ENCODE measurements around the gene PIK3R4.

The PIK3R4 gene

GRCh38 chr3:130739848-130740247 lies 6.8 kb downstream of the PIK3R4 start:
- DNase-seq: no peak

- no peak for DNase-seq
Observed at GRCh38 chr3:130738241-130738640, 8.4 kb downstream of the PIK3R4 start.

GRCh38 chr3:130737622-130738021 lies 9.0 kb downstream of the PIK3R4 start:
- no peak for DNase-seq

GRCh38 chr3:130733236-130733875 lies 13.3 kb downstream of the PIK3R4 start:
- no peak for DNase-seq

GRCh38 chr3:130732501-130732900 lies 14.1 kb downstream of the PIK3R4 start:
- DNase-seq: no peak

- DNase-seq: no peak
Observed at GRCh38 chr3:130731817-130732216, 14.8 kb downstream of the PIK3R4 start.

- no peak for DNase-seq
Observed at GRCh38 chr3:130729154-130729553, 17.5 kb downstream of the PIK3R4 start.

- DNase-seq: no peak
Observed at GRCh38 chr3:130728037-130728436, 18.6 kb downstream of the PIK3R4 start.

GRCh38 chr3:130725746-130726145 lies 20.9 kb downstream of the PIK3R4 start:
- no peak for DNase-seq

GRCh38 chr3:130715616-130716015 lies 31.0 kb downstream of the PIK3R4 start:
- no peak for DNase-seq

GRCh38 chr3:130712718-130713423 lies 33.8 kb downstream of the PIK3R4 start:
- DNase-seq: no peak

- DNase-seq: no peak
Observed at GRCh38 chr3:130711565-130712324, 34.9 kb downstream of the PIK3R4 start.

GRCh38 chr3:130709671-130710070 lies 37.0 kb downstream of the PIK3R4 start:
- no peak for DNase-seq

GRCh38 chr3:130707902-130708601 lies 38.6 kb downstream of the PIK3R4 start:
- DNase-seq: no peak

- DNase-seq: no peak
Observed at GRCh38 chr3:130705501-130705900, 41.1 kb downstream of the PIK3R4 start.

- DNase-seq: no peak
Observed at GRCh38 chr3:130702985-130703384, 43.6 kb downstream of the PIK3R4 start.

GRCh38 chr3:130700541-130700940 lies 46.1 kb downstream of the PIK3R4 start:
- DNase-seq: no peak

- no peak for DNase-seq
Observed at GRCh38 chr3:130699765-130700164, 46.9 kb downstream of the PIK3R4 start.

GRCh38 chr3:130693314-130693713 lies 53.3 kb downstream of the PIK3R4 start:
- DNase-seq: no peak

- no peak for DNase-seq
Observed at GRCh38 chr3:130692455-130692854, 54.2 kb downstream of the PIK3R4 start.

- no peak for DNase-seq
Observed at GRCh38 chr3:130688697-130689470, 57.7 kb downstream of the PIK3R4 start.

- DNase-seq: no peak
Observed at GRCh38 chr3:130688015-130688688, 58.5 kb downstream of the PIK3R4 start.
